K562 (cell line): ENCODE measurements around the gene GARIN1A. TPM values are rescaled to one million over a fixed set of nuclear protein-coding genes. Genes with fewer than 3 reads are reported as not detected.

Experiments used
- ATAC-seq: fragments of 200-7000 bp; cut with Tn5 transposase; 3 replicates; pipeline ENCODE4 v1.9.1; 2020; ENCODE audit warnings: moderate library complexity
- BruUV-seq: library from RNA; stranded (reverse); fragments of 400-500 nt; replicated peaks from 2 replicates; lab custom pipeline; 2021; lab: Mats Ljungman, UMichigan
- CTCF ChIA-PET: fragments of 300-600 bp; formaldehyde crosslinking; extraction: SDS; loops from one replicate; lab custom pipeline; 2021; ENCODE audit warnings: low intra/inter-chr PET ratio; lab: Yijun Ruan, JAX
- POLR2A ChIA-PET: fragments of 300-600, 350-650 bp; sonication (Branson Sonifier 250); formaldehyde crosslinking; extraction: SDS; loops from one replicate; lab custom pipeline; 2021; ENCODE audit warnings: antibody characterized with exemption, inconsistent platforms; lab: Yijun Ruan, JAX
- DNase-seq, 4 experiments: peaks; one replicate each; pipeline versions ENCODE4 v3.0.0 to v3.0.0-alpha.2; 2011 to 2018; ENCODE audit warnings: low spot score in 3 of 4, mixed read lengths in 3 of 4; ENCODE audit errors: extremely low read depth in 1 of 4
- FAIRE-seq: peaks from 2 replicates; lab custom pipeline; 2011; peaks lifted over from hg19 to GRCh38; lab: Jason Lieb, UNC
- H2AFZ ChIP-seq: 2 replicates; pipeline ENCODE4 v1.6.0; 2011; ENCODE audit warnings: low read depth, low read length, control low read depth, inconsistent platforms
- H3K27ac ChIP-seq: fragments of 200-600 bp; 3 replicates; pipeline ENCODE4 v1.8.0; 2011; ENCODE audit warnings: low read depth, mild to moderate bottlenecking, control low read depth, inconsistent platforms, low read length, moderate library complexity, mixed read lengths; ENCODE audit errors: extremely low read depth
- H3K27me3 ChIP-seq, 2 experiments: fragments of 300-600 bp in 1 of 2; 2 replicates in 1 of 2; 3 replicates in 1 of 2; pipeline versions ENCODE4 v1.6.0 to v1.8.0; 2011; ENCODE audit warnings: inconsistent platforms in 2 of 2, low read length in 2 of 2, mild to moderate bottlenecking in 1 of 2, mixed read lengths in 1 of 2, moderate library complexity in 1 of 2; ENCODE audit not compliant: control insufficient read depth in 2 of 2, insufficient read depth in 2 of 2
- H3K36me3 ChIP-seq: fragments of 300-600 bp; 3 replicates; pipeline ENCODE4 v1.8.0; 2011; ENCODE audit warnings: mild to moderate bottlenecking, low read length, inconsistent platforms; ENCODE audit not compliant: control insufficient read depth, insufficient read depth
- H3K4me1 ChIP-seq, 2 experiments: fragments of 200-600 bp in 1 of 2; replicated peaks in 1 of 2; 2 replicates in 1 of 2; 3 replicates in 1 of 2; pipeline versions ENCODE4 v1.5.1 to v1.8.0; 2011; ENCODE audit warnings: inconsistent platforms in 2 of 2, low read length in 2 of 2, mild to moderate bottlenecking in 1 of 2, mixed read lengths in 1 of 2, moderate library complexity in 1 of 2; ENCODE audit not compliant: control insufficient read depth in 2 of 2, insufficient read depth in 2 of 2
- H3K4me2 ChIP-seq: 2 replicates; pipeline ENCODE4 v1.6.1; 2011; ENCODE audit warnings: low read length, control low read depth, inconsistent platforms, mixed read lengths; ENCODE audit not compliant: insufficient read depth
- H3K4me3 ChIP-seq: fragments of 200-600 bp; sonication (generic), shearing (Covaris generic); 2 replicates; pipeline ENCODE4 v1.5.1; 2016; ENCODE audit warnings: control low read depth, inconsistent platforms
- H3K79me2 ChIP-seq: fragments of 200-600 bp; 3 replicates; pipeline ENCODE4 v1.8.0; 2011; ENCODE audit warnings: low read length, inconsistent platforms; ENCODE audit not compliant: control insufficient read depth, insufficient read depth
- H3K9ac ChIP-seq, 2 experiments: 2 replicates each; pipeline versions ENCODE4 v1.6.0 to v1.6.1; 2011; ENCODE audit warnings: low read depth in 2 of 2, low read length in 2 of 2, control low read depth in 1 of 2, inconsistent platforms in 1 of 2, mild to moderate bottlenecking in 1 of 2, mixed read lengths in 1 of 2; ENCODE audit not compliant: insufficient read depth in 1 of 2
- H3K9me1 ChIP-seq: one replicate; pipeline ENCODE4 v1.6.0; 2011; ENCODE audit warnings: inconsistent platforms, mild to moderate bottlenecking, low read length, moderate library complexity; ENCODE audit not compliant: control insufficient read depth, insufficient read depth
- H3K9me3 ChIP-seq: replicated peaks from 2 replicates; pipeline ENCODE4 v1.5.1; 2011; ENCODE audit warnings: low read depth, low read length, inconsistent platforms; ENCODE audit not compliant: control insufficient read depth, insufficient read depth
- H4K20me1 ChIP-seq: replicated peaks from 2 replicates; pipeline ENCODE4 v1.6.1; 2011; ENCODE audit warnings: low read length, inconsistent platforms, mixed read lengths; ENCODE audit not compliant: control insufficient read depth, insufficient read depth
- NEUROD1 ChIP-seq: fragments of 150-350 bp; IDR thresholded peaks from 2 replicates; pipeline ENCODE4 v1.6.1; 2014; ENCODE audit warnings: borderline replicate concordance, low read length, low read depth; ENCODE audit not compliant: partially characterized antibody
- NFE2 ChIP-seq: IDR thresholded peaks from 2 replicates; pipeline ENCODE4 v1.6.1; 2014; ENCODE audit warnings: antibody characterized with exemption, low read depth
- SIX5 ChIP-seq, 2 experiments: IDR thresholded peaks; 2 replicates each; pipeline ENCODE4 v1.6.1; 2011; ENCODE audit warnings: low read length in 2 of 2, borderline replicate concordance in 1 of 2, low read depth in 1 of 2, mild to moderate bottlenecking in 1 of 2, moderate library complexity in 1 of 2; ENCODE audit not compliant: insufficient read depth in 1 of 2
- WGBS: fragments of 100-300 bp; shearing (Covaris generic); methylation state at CpG from one replicate; pipeline ENCODE4 v1.1.6; 2016; ENCODE audit warnings: low coverage, mixed read lengths; ENCODE audit not compliant: insufficient coverage; ENCODE audit errors: missing lambda C conversion rate; 5-methylcytosine and 5-hydroxymethylcytosine counted together
- in situ Hi-C: fragments of 300-500 bp; cut with MboI; formaldehyde crosslinking; loops from 4 replicates; pipeline ENCODE4 v1.15.0; 2018; ENCODE audit warnings: inconsistent platforms, mixed read lengths
- intact Hi-C: fragments of 100-400 bp; cut with micrococcal nuclease; formaldehyde crosslinking; loops from 2 replicates; pipeline ENCODE4 v1.14.2; 2022
- polyA plus RNA-seq, 8 experiments: library from polyadenylated mRNA; depleted of rRNA in 4 of 8; stranded (reverse) in 5 of 8; unstranded in 3 of 8; fragments of >200 nt; fragmentation: Nextera tagmentation in 2 of 8; fragmentation: Illumina TruSeq in 1 of 8; extraction: Ambion mirVana in 2 of 8; extraction: Trizol in 1 of 8; gene quantifications; 2 replicates each; pipeline versions ENCODE4 v1.2.1 to v1.2.3, GENCODE V29; 2011 to 2014; ENCODE audit warnings: inconsistent platforms in 1 of 8, missing spikeins in 1 of 8
- total RNA-seq, 7 experiments: library from RNA; depleted of rRNA in 6 of 7; stranded (reverse); fragments of >200 nt in 6 of 7; fragmentation: Illumina TruSeq in 2 of 7; extraction: Trizol in 2 of 7; gene quantifications; 2 replicates each; pipeline versions ENCODE4 v1.2.1 to v1.2.3, GENCODE V29; 2011 to 2021; ENCODE audit warnings: low replicate concordance in 1 of 7
- TF ChIP-seq, protein P1 (sequence below): fragments of 250-450 bp; sonication (Bioruptor Pico); IDR thresholded peaks from 2 replicates; pipeline ENCODE4 v1.5.0; 2021; ENCODE audit warnings: mild to moderate bottlenecking, borderline replicate concordance
- TF ChIP-seq, protein P2 (sequence below): fragments of 250-450 bp; sonication (Bioruptor Pico); IDR thresholded peaks from 2 replicates; pipeline ENCODE4 v1.9.0; 2021; ENCODE audit warnings: mild to moderate bottlenecking
- TF ChIP-seq, protein P3 (sequence below): IDR thresholded peaks from 2 replicates; pipeline ENCODE4 v1.6.1; 2016; ENCODE audit warnings: missing genetic modification characterization, missing compliant biosample characterization
- TF ChIP-seq, protein P4 (sequence below): sonication (generic); formaldehyde crosslinking; IDR thresholded peaks from 2 replicates; pipeline ENCODE4 v1.8.1; 2023; ENCODE audit warnings: missing genetic modification reagents, mild to moderate bottlenecking, borderline replicate concordance

Gene GARIN1A
- total and polyA plus RNA-seq, 9 of the 15 experiments (the other 6 are each of a cell fraction or from before 2014, with no cell fraction given) = 0.01 to 0.41 (median 0.04) TPM; not detected in 3

DNA sequence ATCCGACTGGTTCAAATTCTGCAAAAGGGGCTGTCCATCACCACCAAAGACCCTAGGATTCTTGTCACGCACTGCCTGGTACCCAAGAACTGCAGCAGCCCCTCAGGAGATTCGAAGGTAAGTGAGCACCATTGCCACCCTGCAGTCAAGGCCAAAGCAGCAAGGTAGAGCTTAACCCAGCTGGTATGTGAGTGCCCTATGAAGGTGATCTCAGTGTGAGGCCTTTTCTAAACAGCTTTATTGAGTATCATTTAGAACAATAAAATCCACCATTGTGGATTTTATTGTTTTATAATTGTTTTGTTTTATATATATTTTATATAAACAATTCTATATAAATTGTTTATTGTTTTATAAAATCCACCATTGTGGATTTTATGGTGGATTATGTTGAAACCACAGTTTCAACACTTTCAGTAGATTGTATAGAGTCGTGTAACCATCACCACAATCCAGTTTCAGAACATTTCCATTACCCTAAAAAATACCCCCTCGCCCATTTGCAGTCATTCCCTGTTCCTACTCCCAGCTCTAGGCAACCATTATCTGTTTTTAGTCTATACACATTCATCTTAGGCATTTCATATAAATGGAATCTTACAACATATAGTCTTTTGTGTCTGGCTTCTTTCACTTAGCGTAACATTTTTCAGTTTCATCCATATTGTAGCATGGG, 47.0 kb downstream of the GARIN1A start:
- Histone ChIP-seq H2AFZ (no peak overlapping the region), H3K4me1 (no peaks in the 10 kb centered on the region; a peak in 1 of 5 replicates), H3K79me2 (no peaks in the 10 kb centered on the region), H3K9ac (no peak overlapping the region), H4K20me1 (no peaks in the 10 kb centered on the region), H3K4me2 (no peak overlapping the region), H3K4me3 (no peak overlapping the region), H3K9me3 (no peaks in the 10 kb centered on the region), H3K27me3 (peaks cover 3 to 23% of the 10 kb centered on the region in 2 experiments; a peak in 4 of 5 replicates), H3K36me3 (no peaks in the 10 kb centered on the region), H3K27ac (no peak overlapping the region)
- WGBS = 12% methylated on average over 6 of the region's 6 CpGs
- CTCF ChIA-PET = no interaction called here
- ATAC-seq = no peak
- FAIRE-seq = no peak
- in situ Hi-C loops = no loop called here
- intact Hi-C loops = no loop called here
- no peak for DNase-seq
- no TSS peak for BruUV-seq
- TF ChIP-seq NFE2 = no peak
- TF ChIP-seq, protein P1, sequence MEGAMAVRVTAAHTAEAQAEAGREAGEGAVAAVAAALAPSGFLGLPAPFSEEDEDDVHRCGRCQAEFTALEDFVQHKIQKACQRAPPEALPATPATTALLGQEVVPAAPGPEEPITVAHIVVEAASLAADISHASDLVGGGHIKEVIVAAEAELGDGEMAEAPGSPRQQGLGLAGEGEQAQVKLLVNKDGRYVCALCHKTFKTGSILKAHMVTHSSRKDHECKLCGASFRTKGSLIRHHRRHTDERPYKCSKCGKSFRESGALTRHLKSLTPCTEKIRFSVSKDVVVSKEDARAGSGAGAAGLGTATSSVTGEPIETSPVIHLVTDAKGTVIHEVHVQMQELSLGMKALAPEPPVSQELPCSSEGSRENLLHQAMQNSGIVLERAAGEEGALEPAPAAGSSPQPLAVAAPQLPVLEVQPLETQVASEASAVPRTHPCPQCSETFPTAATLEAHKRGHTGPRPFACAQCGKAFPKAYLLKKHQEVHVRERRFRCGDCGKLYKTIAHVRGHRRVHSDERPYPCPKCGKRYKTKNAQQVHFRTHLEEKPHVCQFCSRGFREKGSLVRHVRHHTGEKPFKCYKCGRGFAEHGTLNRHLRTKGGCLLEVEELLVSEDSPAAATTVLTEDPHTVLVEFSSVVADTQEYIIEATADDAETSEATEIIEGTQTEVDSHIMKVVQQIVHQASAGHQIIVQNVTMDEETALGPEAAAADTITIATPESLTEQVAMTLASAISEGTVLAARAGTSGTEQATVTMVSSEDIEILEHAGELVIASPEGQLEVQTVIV (CRISPR knock-in tag) = no peak
- TF ChIP-seq NEUROD1 = no peak
- TF ChIP-seq, protein P2, sequence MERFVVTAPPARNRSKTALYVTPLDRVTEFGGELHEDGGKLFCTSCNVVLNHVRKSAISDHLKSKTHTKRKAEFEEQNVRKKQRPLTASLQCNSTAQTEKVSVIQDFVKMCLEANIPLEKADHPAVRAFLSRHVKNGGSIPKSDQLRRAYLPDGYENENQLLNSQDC (CRISPR knock-in tag) = no peak
- TF ChIP-seq, protein P3, sequence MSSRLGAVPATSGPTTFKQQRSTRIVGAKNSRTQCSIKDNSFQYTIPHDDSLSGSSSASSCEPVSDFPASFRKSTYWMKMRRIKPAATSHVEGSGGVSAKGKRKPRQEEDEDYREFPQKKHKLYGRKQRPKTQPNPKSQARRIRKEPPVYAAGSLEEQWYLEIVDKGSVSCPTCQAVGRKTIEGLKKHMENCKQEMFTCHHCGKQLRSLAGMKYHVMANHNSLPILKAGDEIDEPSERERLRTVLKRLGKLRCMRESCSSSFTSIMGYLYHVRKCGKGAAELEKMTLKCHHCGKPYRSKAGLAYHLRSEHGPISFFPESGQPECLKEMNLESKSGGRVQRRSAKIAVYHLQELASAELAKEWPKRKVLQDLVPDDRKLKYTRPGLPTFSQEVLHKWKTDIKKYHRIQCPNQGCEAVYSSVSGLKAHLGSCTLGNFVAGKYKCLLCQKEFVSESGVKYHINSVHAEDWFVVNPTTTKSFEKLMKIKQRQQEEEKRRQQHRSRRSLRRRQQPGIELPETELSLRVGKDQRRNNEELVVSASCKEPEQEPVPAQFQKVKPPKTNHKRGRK (tag) = no peak
- TF ChIP-seq, protein P4, sequence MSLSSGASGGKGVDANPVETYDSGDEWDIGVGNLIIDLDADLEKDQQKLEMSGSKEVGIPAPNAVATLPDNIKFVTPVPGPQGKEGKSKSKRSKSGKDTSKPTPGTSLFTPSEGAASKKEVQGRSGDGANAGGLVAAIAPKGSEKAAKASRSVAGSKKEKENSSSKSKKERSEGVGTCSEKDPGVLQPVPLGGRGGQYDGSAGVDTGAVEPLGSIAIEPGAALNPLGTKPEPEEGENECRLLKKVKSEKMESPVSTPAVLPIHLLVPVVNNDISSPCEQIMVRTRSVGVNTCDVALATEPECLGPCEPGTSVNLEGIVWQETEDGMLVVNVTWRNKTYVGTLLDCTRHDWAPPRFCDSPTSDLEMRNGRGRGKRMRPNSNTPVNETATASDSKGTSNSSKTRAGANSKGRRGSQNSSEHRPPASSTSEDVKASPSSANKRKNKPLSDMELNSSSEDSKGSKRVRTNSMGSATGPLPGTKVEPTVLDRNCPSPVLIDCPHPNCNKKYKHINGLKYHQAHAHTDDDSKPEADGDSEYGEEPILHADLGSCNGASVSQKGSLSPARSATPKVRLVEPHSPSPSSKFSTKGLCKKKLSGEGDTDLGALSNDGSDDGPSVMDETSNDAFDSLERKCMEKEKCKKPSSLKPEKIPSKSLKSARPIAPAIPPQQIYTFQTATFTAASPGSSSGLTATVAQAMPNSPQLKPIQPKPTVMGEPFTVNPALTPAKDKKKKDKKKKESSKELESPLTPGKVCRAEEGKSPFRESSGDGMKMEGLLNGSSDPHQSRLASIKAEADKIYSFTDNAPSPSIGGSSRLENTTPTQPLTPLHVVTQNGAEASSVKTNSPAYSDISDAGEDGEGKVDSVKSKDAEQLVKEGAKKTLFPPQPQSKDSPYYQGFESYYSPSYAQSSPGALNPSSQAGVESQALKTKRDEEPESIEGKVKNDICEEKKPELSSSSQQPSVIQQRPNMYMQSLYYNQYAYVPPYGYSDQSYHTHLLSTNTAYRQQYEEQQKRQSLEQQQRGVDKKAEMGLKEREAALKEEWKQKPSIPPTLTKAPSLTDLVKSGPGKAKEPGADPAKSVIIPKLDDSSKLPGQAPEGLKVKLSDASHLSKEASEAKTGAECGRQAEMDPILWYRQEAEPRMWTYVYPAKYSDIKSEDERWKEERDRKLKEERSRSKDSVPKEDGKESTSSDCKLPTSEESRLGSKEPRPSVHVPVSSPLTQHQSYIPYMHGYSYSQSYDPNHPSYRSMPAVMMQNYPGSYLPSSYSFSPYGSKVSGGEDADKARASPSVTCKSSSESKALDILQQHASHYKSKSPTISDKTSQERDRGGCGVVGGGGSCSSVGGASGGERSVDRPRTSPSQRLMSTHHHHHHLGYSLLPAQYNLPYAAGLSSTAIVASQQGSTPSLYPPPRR (CRISPR knock-in tag) = no peak
- TF ChIP-seq SIX5 (IDR thresholded peaks at IDR 0.05; ENCODE audit: borderline replicate concordance in 1 of 2, insufficient read depth in 1 of 2, low read depth in 1 of 2, low read length in 2 of 2) = no peak
- TF ChIP-seq, all 486 proteins: peak for 0
- H3K9me1 ChIP-seq = no peaks in the 10 kb centered on the region
- POLR2A ChIA-PET = interaction anchor here (0.6 to 16.5 kb wide), 6 partner anchors 10 to 56 kb away, joined by 3 to 242 read pairs (median 4); partner anchors contain the start of gene CALU
